GM19025 (cell line): ENCODE measurements around the gene APBB2.
"Not testable (repeated sequence)": the region's sequence is repeated elsewhere in the genome, so short reads cannot be mapped to it uniquely, and the experiment has no call there.

Source experiments
- ATAC-seq: cut with Tn5 transposase; IDR thresholded peaks from one replicate; pipeline ENCODE4 v1.9.1; 2021; ENCODE audit warnings: mild to moderate bottlenecking, low read depth, moderate library complexity; ENCODE audit not compliant: unreplicated experiment

Gene APBB2

GRCh38 chr4:40843696-40844095 lies 370.6 kb downstream of the APBB2 start:
- no peak for ATAC-seq

DNA sequence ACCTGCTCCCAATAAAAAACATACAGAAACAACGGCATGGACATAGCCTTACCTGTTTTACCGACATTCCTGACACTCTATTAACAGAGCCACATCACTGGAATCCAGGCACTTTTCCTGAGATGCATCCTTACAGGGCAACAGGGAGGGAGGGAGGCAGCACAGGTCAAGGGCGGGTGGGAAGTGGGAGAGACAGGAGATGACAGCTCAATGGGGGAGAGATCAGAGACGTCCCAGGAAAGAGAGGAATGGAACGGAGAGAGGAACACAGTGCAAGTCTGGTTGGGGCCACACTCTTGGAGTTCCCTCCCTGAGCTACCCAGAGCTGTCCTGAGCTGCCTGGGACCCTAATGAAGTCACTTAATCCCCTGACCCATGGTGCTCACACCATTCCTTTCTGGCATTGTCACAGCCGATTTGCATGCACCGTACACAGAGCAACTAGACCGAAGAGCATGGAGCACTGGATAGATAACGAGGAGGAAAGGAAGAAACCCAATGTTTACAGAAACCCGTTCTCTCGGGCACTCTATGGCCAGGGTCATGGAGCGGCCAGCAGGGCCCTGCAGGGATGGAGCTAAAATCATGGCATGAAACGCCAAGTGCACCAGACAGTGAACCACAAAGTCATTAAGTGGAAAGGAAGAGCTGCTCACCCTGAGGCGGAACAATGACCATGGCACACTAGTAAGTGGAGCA lies 371.5 kb downstream of the APBB2 start:
- no peak for ATAC-seq

- no peak for ATAC-seq
These were observed 372.0 kb downstream of the APBB2 start for GRCh38 chr4:40842318-40842717.

DNA sequence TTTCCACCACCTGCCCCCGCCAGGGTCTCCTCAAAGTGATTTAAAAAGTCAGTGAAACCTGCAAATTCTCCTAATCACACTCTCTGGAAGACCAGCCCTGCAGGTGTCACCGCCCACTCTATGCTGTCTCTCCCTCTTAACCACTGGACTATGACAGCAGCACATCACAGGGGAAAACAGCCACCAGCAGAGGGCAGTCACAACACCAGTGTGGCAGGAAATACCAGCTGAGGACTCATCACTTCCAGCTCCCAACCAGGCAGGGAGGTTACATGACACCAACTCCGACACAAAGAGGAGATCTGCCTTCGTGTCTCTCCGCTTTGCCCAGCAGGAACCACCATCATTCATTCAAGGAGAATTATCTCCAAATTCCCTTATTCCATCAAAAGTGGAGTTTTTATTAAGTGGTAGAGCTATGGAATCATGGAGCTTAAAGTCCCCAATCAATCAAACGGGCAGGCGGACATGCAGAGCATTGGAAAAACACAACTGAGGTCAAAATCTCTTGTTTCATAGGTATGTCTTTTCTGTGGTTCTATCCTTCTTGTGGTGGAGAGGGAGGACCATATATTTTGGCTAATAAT lies 373.3 kb downstream of the APBB2 start:
- ATAC-seq = peak; percentile 79

- ATAC-seq = peak; percentile 26
These were observed 373.9 kb downstream of the APBB2 start for GRCh38 chr4:40840255-40840984.

DNA sequence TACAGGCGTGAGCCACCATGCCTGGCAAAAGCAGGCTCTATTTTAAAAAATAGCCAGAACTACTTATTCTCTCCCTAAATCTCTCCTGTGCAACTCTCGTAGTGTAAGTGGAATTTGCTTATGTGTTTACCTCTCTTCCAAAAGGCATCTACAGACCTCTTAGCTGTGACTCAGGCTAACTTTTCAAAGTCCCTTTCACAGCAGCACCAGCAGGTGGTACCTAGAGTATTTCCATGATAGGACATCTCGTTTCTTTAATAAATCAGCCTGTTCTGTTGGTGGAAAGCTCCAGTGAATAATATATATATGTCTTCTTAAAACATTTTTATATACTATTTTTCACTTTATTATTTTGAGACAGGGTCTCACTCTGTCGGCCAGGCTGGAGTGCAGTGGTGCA lies 375.6 kb downstream of the APBB2 start:
- no peak for ATAC-seq

GRCh38 chr4:40837094-40837870 lies 377.1 kb downstream of the APBB2 start:
- ATAC-seq = no peak

GRCh38 chr4:40833212-40833611 lies 381.1 kb downstream of the APBB2 start:
- ATAC-seq = no peak

DNA sequence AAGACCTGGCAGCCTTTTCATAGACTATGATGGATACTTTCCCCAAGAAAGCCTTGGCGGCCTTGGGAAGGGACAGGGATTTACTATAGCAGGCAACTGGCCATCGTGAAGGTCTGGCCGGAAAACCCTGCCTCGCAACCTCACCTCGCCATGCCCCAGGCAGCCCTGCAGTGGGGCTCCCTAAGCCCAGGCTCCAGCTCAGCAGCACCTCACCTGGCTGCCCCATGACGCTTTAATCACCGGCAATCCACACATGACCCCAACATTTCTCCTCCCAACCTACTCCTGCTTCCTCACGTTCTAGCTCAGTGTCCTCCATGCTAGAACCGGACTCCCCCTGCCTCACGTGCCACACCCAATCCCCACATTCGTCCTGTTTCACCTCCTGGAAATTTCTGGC lies 382.2 kb downstream of the APBB2 start:
- ATAC-seq = no peak

GRCh38 chr4:40831146-40831907 lies 383.0 kb downstream of the APBB2 start:
- ATAC-seq = no peak

DNA sequence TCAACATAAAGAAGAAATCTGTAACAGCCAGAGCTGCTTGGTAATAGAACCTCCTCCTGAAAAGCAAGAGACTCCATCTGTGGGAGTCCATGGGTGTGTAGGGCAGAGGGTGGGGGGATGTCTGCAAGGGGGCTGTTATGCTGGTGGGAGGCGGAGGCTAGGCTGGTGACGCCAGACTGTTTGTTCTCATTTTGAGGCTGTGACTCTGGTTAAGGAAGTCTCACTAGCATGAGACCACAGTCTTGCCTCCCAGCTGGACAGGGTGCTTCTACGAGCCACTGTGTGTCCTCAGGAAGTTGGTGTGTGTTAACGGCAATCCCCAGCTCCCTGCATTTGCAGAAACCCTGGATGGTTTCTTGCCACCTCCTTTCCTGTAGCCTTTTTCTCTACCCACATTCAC lies 384.8 kb downstream of the APBB2 start:
- ATAC-seq = no peak

DNA sequence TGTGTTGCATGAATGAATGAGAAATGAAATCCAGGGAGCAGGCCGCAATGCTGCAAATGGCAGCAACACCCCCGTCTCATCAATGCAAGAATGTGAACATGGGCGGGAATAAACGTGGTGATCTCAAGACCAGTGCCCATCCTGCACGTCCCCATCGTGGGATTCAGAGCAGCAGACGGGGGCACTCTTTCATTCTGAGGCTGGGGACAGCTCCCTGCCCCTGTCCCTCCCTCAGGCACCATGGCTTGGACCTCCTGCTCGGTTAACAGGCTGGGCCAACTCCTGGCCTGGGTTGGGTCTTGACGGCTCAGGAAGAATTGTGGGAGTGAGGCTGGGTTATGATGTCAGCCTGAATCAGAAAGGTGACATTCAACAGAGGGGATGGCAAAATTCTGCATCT lies 385.7 kb downstream of the APBB2 start:
- no peak for ATAC-seq

DNA sequence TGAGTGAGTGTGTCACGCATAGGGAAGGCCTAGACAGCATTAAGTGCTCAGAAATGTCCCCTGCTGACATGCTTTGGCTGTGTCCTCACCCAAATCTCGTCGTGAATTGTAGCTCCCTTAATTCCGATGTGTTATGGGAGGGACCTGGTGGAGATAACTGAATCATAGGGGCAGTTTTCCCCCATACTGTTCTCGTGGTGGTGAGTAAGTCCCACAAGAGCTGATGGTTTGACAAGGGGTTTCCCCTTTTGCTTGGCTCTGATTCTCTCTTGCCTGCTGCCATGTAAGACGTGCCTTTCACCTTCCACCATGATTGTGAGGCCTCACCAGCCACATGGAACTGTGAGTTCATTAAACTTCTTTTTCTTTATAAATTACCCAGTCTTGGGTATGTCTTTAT lies 386.6 kb downstream of the APBB2 start:
- no peak for ATAC-seq

DNA sequence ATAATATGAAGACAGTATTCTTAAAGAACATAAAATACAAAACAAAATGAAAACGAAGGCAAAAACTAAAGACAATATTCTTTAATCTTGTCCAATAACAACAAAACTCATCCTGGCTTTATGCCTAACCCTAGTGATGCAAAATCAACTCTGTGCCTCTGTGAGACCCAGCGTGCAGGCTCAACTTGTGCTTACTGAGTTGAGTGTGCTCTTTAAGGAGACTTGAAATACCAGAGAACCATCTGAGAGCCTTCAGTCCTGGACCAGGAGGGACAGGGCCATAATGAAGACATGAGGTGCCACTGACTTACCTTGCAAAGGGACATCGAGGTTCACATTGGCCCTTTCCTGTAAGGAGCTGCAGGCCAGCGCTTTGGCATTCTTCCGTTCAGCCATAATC lies 387.5 kb downstream of the APBB2 start:
- ATAC-seq = no peak

GRCh38 chr4:40825014-40825838 lies 389.1 kb downstream of the APBB2 start:
- no peak for ATAC-seq

- ATAC-seq = no peak
These were observed 391.7 kb downstream of the APBB2 start for GRCh38 chr4:40822420-40823166.

DNA sequence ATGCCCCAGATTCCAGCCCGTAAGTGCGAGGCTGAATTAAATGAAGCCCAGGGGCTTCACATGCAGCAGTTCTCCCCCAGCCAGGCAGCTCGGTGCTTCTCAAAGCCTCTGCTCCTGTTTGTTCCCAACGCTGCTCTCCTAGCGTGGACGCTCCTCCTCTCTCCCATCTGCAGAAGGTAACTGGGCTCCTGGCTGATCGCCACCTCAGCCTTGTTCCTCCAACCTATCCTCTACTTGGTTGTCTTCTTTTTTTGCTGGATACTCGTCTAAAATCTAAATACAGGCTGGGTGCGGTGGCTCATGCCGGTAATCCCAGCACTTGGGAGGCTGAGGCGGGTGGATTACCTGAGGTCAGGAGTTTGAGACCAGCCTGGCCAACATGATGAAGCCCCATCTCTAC lies 394.2 kb downstream of the APBB2 start:
- no peak for ATAC-seq

GRCh38 chr4:40817157-40817556 lies 397.2 kb downstream of the APBB2 start:
- not testable (repeated sequence) for ATAC-seq

- ATAC-seq = no peak
These were observed 401.5 kb downstream of the APBB2 start for GRCh38 chr4:40812856-40813255.
